ENCODE measurements around the gene TIMP1. TPM values are rescaled to one million over a fixed set of nuclear protein-coding genes. Genes with fewer than 3 reads are reported as not detected.

The TIMP1 gene
- polyA plus RNA-seq, 1 donor from 2014 or later = 2.0 TPM

DNA sequence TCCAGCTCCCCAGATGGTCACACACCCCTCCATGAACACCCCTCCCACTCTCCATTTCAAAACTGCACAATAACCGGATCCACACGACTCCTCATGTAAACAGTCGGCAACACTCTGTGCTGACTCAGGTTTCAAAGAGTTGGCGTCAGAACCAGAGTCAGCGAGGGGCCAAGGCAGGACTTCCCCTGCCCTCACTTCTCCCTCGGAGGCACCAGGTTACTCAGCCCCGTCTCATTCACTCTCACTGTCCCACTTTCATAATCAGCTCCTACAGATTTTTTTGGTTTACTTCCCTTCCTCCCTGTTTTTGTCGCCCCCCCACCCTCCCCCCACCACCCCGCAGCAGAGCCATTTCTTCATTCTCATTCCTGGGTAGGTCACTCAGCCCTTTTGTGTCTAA lies 2.7 kb upstream of the TIMP1 start:
- no peak overlapping the region for H3K9ac ChIP-seq (ENCODE audit: low read length)
- no peaks in the 10 kb centered on the region for H4K20me1 ChIP-seq (ENCODE audit: insufficient read depth)
- no peaks in the 10 kb centered on the region for H3K9me3 ChIP-seq (ENCODE audit: low read length)

DNA sequence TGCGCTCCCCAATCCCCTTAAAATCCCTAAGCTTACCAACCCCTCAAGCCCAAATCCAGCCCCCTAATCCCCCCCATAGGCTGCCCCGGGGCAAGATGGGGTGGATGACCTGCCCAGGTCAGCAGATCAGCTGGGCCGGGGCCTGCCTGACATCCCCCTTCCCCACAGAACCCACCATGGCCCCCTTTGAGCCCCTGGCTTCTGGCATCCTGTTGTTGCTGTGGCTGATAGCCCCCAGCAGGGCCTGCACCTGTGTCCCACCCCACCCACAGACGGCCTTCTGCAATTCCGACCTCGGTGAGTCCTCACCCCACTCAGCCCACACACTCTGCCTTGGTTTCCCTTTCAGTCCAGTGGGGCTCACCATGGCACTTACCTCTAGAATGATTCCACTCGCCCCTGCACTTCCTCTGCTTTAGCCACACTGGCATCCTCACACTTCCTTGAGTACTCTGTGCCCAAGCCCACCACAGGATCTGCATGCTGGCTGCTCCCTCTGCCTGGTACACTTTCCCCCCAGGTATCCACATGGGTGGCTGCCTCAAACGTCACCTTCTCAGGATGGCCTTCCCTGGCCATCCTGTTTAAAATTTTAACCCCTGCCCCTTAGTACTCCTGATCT lies 1.1 kb downstream of the TIMP1 start:
- TF ChIP-seq POLR2AphosphoS5 (IDR thresholded peaks at IDR 0.05) (no peak), EZH2 (IDR thresholded peaks at IDR 0.05; ENCODE audit: borderline replicate concordance, insufficient read depth, low read length, poor library complexity, severe bottlenecking) (no peak), RAD21 (conservative IDR thresholded peaks at IDR 0.05) (no peak), TAF1 (IDR thresholded peaks at IDR 0.05; ENCODE audit: low read depth) (no peak), EP300 (conservative IDR thresholded peaks at IDR 0.05; ENCODE audit: poor library complexity, severe bottlenecking) (no peak)
- Histone ChIP-seq H2AFZ (ENCODE audit: low read depth, low read length) (no peak overlapping the region), H3K27me3 (ENCODE audit: insufficient read depth, low read depth, low read length) (no peaks in the 10 kb centered on the region), H3K9ac (ENCODE audit: low read length) (no peak overlapping the region), H4K20me1 (ENCODE audit: insufficient read depth) (no peaks in the 10 kb centered on the region), H3K79me2 (replicated peaks; ENCODE audit: insufficient read depth, low read length) (no peaks in the 10 kb centered on the region), H3K27ac (ENCODE audit: low read length) (no peak overlapping the region), H3K4me2 (ENCODE audit: low read length) (no peak overlapping the region), H3K36me3 (ENCODE audit: insufficient read depth, low read length) (no peaks in the 10 kb centered on the region), H3F3A (ENCODE audit: insufficient read depth, low read length, poor library complexity, severe bottlenecking) (no peaks in the 10 kb centered on the region), H3K4me3 (ENCODE audit: low read length) (no peak overlapping the region), H3K9me3 (ENCODE audit: low read length) (no peaks in the 10 kb centered on the region), H3K9me2 (ENCODE audit: insufficient read depth, low read length) (no peaks in the 10 kb centered on the region)

More for the DNA sequence above, 2.7 kb upstream of the TIMP1 start:
- Histone ChIP-seq H3K9me2 (ENCODE audit: insufficient read depth, low read length) (no peaks in the 10 kb centered on the region), H3K79me2 (replicated peaks; ENCODE audit: insufficient read depth, low read length) (no peaks in the 10 kb centered on the region), H2AFZ (ENCODE audit: low read depth, low read length) (no peak overlapping the region), H3K4me2 (ENCODE audit: low read length) (no peak overlapping the region), H3K27ac (ENCODE audit: low read length) (no peak overlapping the region), H3K36me3 (ENCODE audit: insufficient read depth, low read length) (no peaks in the 10 kb centered on the region), H3K27me3 (ENCODE audit: insufficient read depth, low read depth, low read length) (no peaks in the 10 kb centered on the region), H3F3A (ENCODE audit: insufficient read depth, low read length, poor library complexity, severe bottlenecking) (no peaks in the 10 kb centered on the region), H3K4me3 (ENCODE audit: low read length) (no peak overlapping the region)
- no peak for TF ChIP-seq RAD21 (conservative IDR thresholded peaks at IDR 0.05)
- TF ChIP-seq REST (IDR thresholded peaks at IDR 0.05; ENCODE audit: borderline replicate concordance) = no peak
- TF ChIP-seq EP300 (conservative IDR thresholded peaks at IDR 0.05; ENCODE audit: poor library complexity, severe bottlenecking) = no peak
- TF ChIP-seq POLR2AphosphoS5 (IDR thresholded peaks at IDR 0.05) = no peak
- no peak for TF ChIP-seq CTCF (IDR thresholded peaks at IDR 0.05; ENCODE audit: poor library complexity, severe bottlenecking)
- TF ChIP-seq SMC3 (conservative IDR thresholded peaks at IDR 0.05; ENCODE audit: poor library complexity) = no peak
- no peak for TF ChIP-seq EZH2 (IDR thresholded peaks at IDR 0.05; ENCODE audit: borderline replicate concordance, insufficient read depth, low read length, poor library complexity, severe bottlenecking)
- TF ChIP-seq MXI1 (conservative IDR thresholded peaks at IDR 0.05; ENCODE audit: poor library complexity, severe bottlenecking) = no peak
- no peak for TF ChIP-seq TAF1 (IDR thresholded peaks at IDR 0.05; ENCODE audit: low read depth)
